ENCODE data around the gene TCF7L2.

DNA sequence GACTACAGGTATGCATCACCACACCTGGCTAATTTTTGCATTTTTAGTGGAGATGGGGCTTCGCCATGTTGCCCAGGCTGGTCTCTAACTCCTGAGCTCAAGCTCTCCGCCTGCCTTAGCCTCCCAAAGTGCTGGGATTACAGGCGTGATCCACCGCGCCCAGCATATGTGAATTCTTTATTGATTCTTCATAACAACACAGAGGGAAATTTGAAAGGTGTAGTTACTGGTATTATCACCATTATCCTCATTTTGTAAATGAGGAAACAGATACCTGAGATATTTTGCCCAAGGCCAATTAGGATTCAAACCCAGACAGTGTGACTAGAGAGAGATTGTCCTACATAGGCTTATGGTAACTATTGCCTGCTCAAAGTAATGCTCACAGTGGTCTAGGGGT is 22.6 kb downstream of the TCF7L2 start:
- TF ChIP-seq, protein P1, sequence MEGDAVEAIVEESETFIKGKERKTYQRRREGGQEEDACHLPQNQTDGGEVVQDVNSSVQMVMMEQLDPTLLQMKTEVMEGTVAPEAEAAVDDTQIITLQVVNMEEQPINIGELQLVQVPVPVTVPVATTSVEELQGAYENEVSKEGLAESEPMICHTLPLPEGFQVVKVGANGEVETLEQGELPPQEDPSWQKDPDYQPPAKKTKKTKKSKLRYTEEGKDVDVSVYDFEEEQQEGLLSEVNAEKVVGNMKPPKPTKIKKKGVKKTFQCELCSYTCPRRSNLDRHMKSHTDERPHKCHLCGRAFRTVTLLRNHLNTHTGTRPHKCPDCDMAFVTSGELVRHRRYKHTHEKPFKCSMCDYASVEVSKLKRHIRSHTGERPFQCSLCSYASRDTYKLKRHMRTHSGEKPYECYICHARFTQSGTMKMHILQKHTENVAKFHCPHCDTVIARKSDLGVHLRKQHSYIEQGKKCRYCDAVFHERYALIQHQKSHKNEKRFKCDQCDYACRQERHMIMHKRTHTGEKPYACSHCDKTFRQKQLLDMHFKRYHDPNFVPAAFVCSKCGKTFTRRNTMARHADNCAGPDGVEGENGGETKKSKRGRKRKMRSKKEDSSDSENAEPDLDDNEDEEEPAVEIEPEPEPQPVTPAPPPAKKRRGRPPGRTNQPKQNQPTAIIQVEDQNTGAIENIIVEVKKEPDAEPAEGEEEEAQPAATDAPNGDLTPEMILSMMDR (IDR thresholded peaks at IDR 0.05), result no peak
- no peak for TF ChIP-seq POLR2A (IDR thresholded peaks at IDR 0.05)
